Psoas muscle (tissue), 8 donors: ENCODE results near the gene COL4A2. TPM values are rescaled to one million over a fixed set of nuclear protein-coding genes. Genes with fewer than 3 reads are reported as not detected.

Source experiments
- ATAC-seq, 4 donors: fragments of 200-7000 bp; cut with Tn5 transposase; one replicate each; pipeline ENCODE4 v1.9.1; 2020; ENCODE audit warnings: moderate library complexity in 3 of 4, mild to moderate bottlenecking in 2 of 4
- DNase-seq, 2 donors: peaks; one replicate each; pipeline ENCODE4 v3.0.0-alpha.2; 2020
- H3K27ac ChIP-seq: fragments of 200-600 bp; one replicate; pipeline ENCODE4 v1.8.0; 2022
- H3K27me3 ChIP-seq, 3 donors: fragments of 200-600 bp in 1 of 3; one replicate each; pipeline versions ENCODE4 v1.6.1 to v1.8.0; 2013 to 2022; ENCODE audit warnings: low read length in 2 of 3, mild to moderate bottlenecking in 2 of 3, moderate library complexity in 1 of 3; ENCODE audit not compliant: insufficient read depth in 3 of 3
- H3K36me3 ChIP-seq, 2 donors: fragments of 200-600 bp in 1 of 2; one replicate each; pipeline versions ENCODE4 v1.6.1 to v1.8.0; 2013 to 2022; ENCODE audit warnings: low read depth in 1 of 2, mild to moderate bottlenecking in 1 of 2, moderate library complexity in 1 of 2; ENCODE audit not compliant: insufficient read depth in 1 of 2
- H3K4me1 ChIP-seq: fragments of 200-600 bp; one replicate; pipeline ENCODE4 v1.8.0; 2022
- H3K4me3 ChIP-seq: fragments of 200-600 bp; one replicate; pipeline ENCODE4 v1.8.0; 2022; ENCODE audit warnings: mild to moderate bottlenecking
- H3K9me3 ChIP-seq: fragments of 200-600 bp; one replicate; pipeline ENCODE4 v1.8.0; 2022
- CTCF ChIP-seq: fragments of 200-600 bp; IDR thresholded peaks from one replicate; pipeline ENCODE4 v1.8.0; 2022; ENCODE audit warnings: antibody characterized with exemption
- WGBS, 3 donors: extraction: QIAGEN DNeasy Blood & Tissue Kit; methylation state at CpG; one replicate each; pipeline versions ENCODE4 v1.1.6 to v1.1.7; 2013; 5-methylcytosine and 5-hydroxymethylcytosine counted together
- intact Hi-C, 2 donors: fragments of 100-400 bp; cut with DNase I; formaldehyde crosslinking; loops; one replicate each; pipeline versions ENCODE4 v1.11.0 to v1.14.2; 2022
- polyA plus RNA-seq, 3 donors: library from polyadenylated mRNA; stranded (reverse); fragments of 200-250 nt; gene quantifications; one replicate each; pipeline ENCODE4 v1.2.3, GENCODE V29; 2013
- total RNA-seq, 4 donors: library from RNA; stranded (reverse); fragmentation: NEBNext Ultra II Directional in 2 of 4; extraction: Animal tissue kit (Norgen Biotek cat#: 25700) in 2 of 4; gene quantifications; one replicate each; pipeline versions ENCODE4 v1.2.1 to v1.2.4, GENCODE V29; 2021 to 2023
- donor health status: healthy with polysubstance abuse.
- donor health status: DM: no; HTN: no; CAD: no; lungs with moderate emphysema.
- donor health status: Bipolar disorder and iron deficiency.
- donor health status: healthy.
- donor health status: DM: yes; HTN: yes; CAD: no.
- donor health status: DM: no; HTN: no; CAD: no.
- donor health status: DM: no; HTN: no; CAD: no.
- donor health status: DM: yes; HTN: yes; CAD: no.

The COL4A2 gene
- total and polyA plus RNA-seq, 7 donors, result 25.8 to 84.5 (median 57.8) TPM

- no peak overlapping the region for H3K27ac ChIP-seq
Measured at GRCh38 chr13:110269509-110270185, 37.4 kb upstream of the COL4A2 start.

GRCh38 chr13:110270507-110270906 lies 36.6 kb upstream of the COL4A2 start:
- Histone ChIP-seq H3K36me3 (peaks cover 0 to 6% of the 10 kb centered on the region in 2 donors), H3K9me3 (no peaks in the 10 kb centered on the region), H3K27ac (no peak overlapping the region), H3K27me3 (peaks cover 0 to 27% (median 9%) of the 10 kb centered on the region in 3 donors), H3K4me3 (no peak overlapping the region), H3K4me1 (no peaks in the 10 kb centered on the region)
- intact Hi-C loops, result no loop called here
- DNase-seq (no peak), ATAC-seq (no peak)
- 76 to 82% (median 80%) methylated on average over 7 of the region's 7 CpGs for WGBS, 3 donors
- no peak for TF ChIP-seq CTCF

More at GRCh38 chr13:110269509-110270185, 37.4 kb upstream of the COL4A2 start:
- 55 to 57% (median 56%) methylated on average over 14 of the region's 14 CpGs for WGBS, 3 donors
- no peak for DNase-seq
- H3K4me3 ChIP-seq, result no peak overlapping the region
- H3K9me3 ChIP-seq, result no peaks in the 10 kb centered on the region
- TF ChIP-seq CTCF, result no peak
- intact Hi-C loops, result no loop called here
- no peak for ATAC-seq
- H3K36me3 ChIP-seq, result peaks cover 0 to 6% of the 10 kb centered on the region in 2 donors
- H3K27me3 ChIP-seq, result peaks cover 0 to 27% (median 9%) of the 10 kb centered on the region in 3 donors
- peaks cover 8% of the 10 kb centered on the region for H3K4me1 ChIP-seq

GRCh38 chr13:110271313-110271712 lies 35.8 kb upstream of the COL4A2 start:
- Histone ChIP-seq H3K4me1 (no peaks in the 10 kb centered on the region), H3K36me3 (peaks cover 0 to 6% of the 10 kb centered on the region in 2 donors), H3K4me3 (no peak overlapping the region), H3K27ac (no peak overlapping the region), H3K27me3 (peaks cover 0 to 21% (median 6%) of the 10 kb centered on the region in 3 donors), H3K9me3 (no peaks in the 10 kb centered on the region)
- ATAC-seq (no peak), DNase-seq (no peak)
- 76 to 82% (median 81%) methylated on average over 5 of the region's 5 CpGs for WGBS, 3 donors
- intact Hi-C loops, result no loop called here
- no peak for TF ChIP-seq CTCF

- 85 to 96% (median 86%) methylated on average over 5 of the region's 5 CpGs for WGBS, 3 donors
- no peak for DNase-seq
Measured at GRCh38 chr13:110272227-110272626, 34.9 kb upstream of the COL4A2 start.

More at GRCh38 chr13:110272227-110272626, 34.9 kb upstream of the COL4A2 start:
- peaks cover 0 to 6% of the 10 kb centered on the region in 2 donors for H3K36me3 ChIP-seq
- ATAC-seq, result no peak
- intact Hi-C loops, result no loop called here
- peaks cover 4% of the 10 kb centered on the region for H3K4me1 ChIP-seq
- H3K27ac ChIP-seq, result no peak overlapping the region
- H3K27me3 ChIP-seq, result peaks cover 0 to 15% (median 6%) of the 10 kb centered on the region in 3 donors
- no peak overlapping the region for H3K4me3 ChIP-seq
- no peaks in the 10 kb centered on the region for H3K9me3 ChIP-seq
- TF ChIP-seq CTCF, result no peak
